GM12878 (cell line): ENCODE results near the gene NUDT1. TPM values are rescaled to one million over a fixed set of nuclear protein-coding genes. Genes with fewer than 3 reads are reported as not detected.

Source experiments
- ATAC-seq: fragments of 200-7000 bp; cut with Tn5 transposase; 3 replicates; pipeline ENCODE4 v1.9.1; 2020; ENCODE audit warnings: mild to moderate bottlenecking, moderate library complexity
- BruUV-seq: library from RNA; stranded (reverse); fragments of 400-500 nt; replicated peaks from 2 replicates; lab custom pipeline; 2021; lab: Mats Ljungman, UMichigan
- CTCF ChIA-PET: fragments of 300-600 bp; sonication (Branson Sonifier 250); formaldehyde crosslinking; extraction: SDS; loops from one replicate; lab custom pipeline; 2021; ENCODE audit warnings: inconsistent platforms; lab: Yijun Ruan, JAX
- POLR2A ChIA-PET: fragments of 350-600 bp; formaldehyde crosslinking; extraction: SDS; loops from one replicate; lab custom pipeline; 2021; ENCODE audit warnings: inconsistent platforms; lab: Charles Lee
- RAD21 ChIA-PET: fragments of 300-600 bp; sonication (Branson Sonifier 250); formaldehyde crosslinking; loops from one replicate; lab custom pipeline; 2023; ENCODE audit warnings: antibody characterized with exemption; ENCODE audit not compliant: unreplicated experiment; lab: Charles Lee
- SMC1A ChIA-PET: fragments of 300-600 bp; sonication (Branson Sonifier 250); formaldehyde crosslinking; loops from one replicate; lab custom pipeline; 2023; ENCODE audit not compliant: unreplicated experiment, uncharacterized antibody; lab: Charles Lee
- DNase-seq: peaks from one replicate; pipeline ENCODE4 v3.0.0-alpha.2; 2011; ENCODE audit warnings: low read depth, low spot score
- FAIRE-seq: peaks from 3 replicates; lab custom pipeline; 2011; peaks lifted over from hg19 to GRCh38; lab: Jason Lieb, UNC
- H2AFZ ChIP-seq: 2 replicates; pipeline ENCODE4 v1.6.0; 2011; ENCODE audit warnings: low read depth, low read length, control low read depth; ENCODE audit not compliant: control insufficient read depth
- H3K27ac ChIP-seq: 2 replicates; pipeline ENCODE4 v1.5.1; 2011; ENCODE audit warnings: control low read depth; ENCODE audit not compliant: control insufficient read depth, insufficient read depth
- H3K27me3 ChIP-seq, 2 experiments: replicated peaks in 1 of 2; 2 replicates each; pipeline versions ENCODE4 v1.6.0 to v1.6.1; 2011; ENCODE audit warnings: low read length in 1 of 2; ENCODE audit not compliant: control insufficient read depth in 2 of 2, insufficient read depth in 2 of 2
- H3K36me3 ChIP-seq, 2 experiments: 2 replicates each; pipeline ENCODE4 v1.5.1; 2011; ENCODE audit warnings: low read length in 1 of 2; ENCODE audit not compliant: control insufficient read depth in 2 of 2, insufficient read depth in 2 of 2
- H3K4me1 ChIP-seq: 2 replicates; pipeline ENCODE4 v1.6.1; 2011; ENCODE audit warnings: mild to moderate bottlenecking, low read length, moderate library complexity, mixed read lengths; ENCODE audit not compliant: control insufficient read depth, insufficient read depth
- H3K4me2 ChIP-seq: 2 replicates; pipeline ENCODE4 v1.6.0; 2011; ENCODE audit warnings: control low read depth; ENCODE audit not compliant: control insufficient read depth, insufficient read depth
- H3K4me3 ChIP-seq: fragments of 200-600 bp; sonication (generic); 2 replicates; pipeline ENCODE4 v1.5.1; 2016
- H3K79me2 ChIP-seq: 2 replicates; pipeline ENCODE4 v1.6.0; 2011; ENCODE audit warnings: low read length; ENCODE audit not compliant: control insufficient read depth, insufficient read depth
- H3K9ac ChIP-seq: 2 replicates; pipeline ENCODE4 v1.8.0; 2011; ENCODE audit warnings: low read length, control low read depth, mixed read lengths; ENCODE audit not compliant: control insufficient read depth, insufficient read depth
- H3K9me3 ChIP-seq: replicated peaks from 3 replicates; pipeline ENCODE4 v1.5.1; 2011; ENCODE audit warnings: mild to moderate bottlenecking, low read length; ENCODE audit not compliant: control insufficient read depth, insufficient read depth
- H4K20me1 ChIP-seq: 2 replicates; pipeline ENCODE4 v1.6.0; 2011; ENCODE audit not compliant: control insufficient read depth, insufficient read depth
- BMI1 ChIP-seq: fragments of 450-650 bp; IDR thresholded peaks from 2 replicates; pipeline ENCODE4 v1.6.1; 2016; ENCODE audit warnings: mild to moderate bottlenecking, moderate library complexity, borderline replicate concordance
- CBX5 ChIP-seq: sonication (generic); IDR thresholded peaks from 2 replicates; pipeline ENCODE4 v1.6.1; 2016; ENCODE audit warnings: low read depth, moderate library complexity, mild to moderate bottlenecking, inconsistent platforms
- CHD1 ChIP-seq: IDR thresholded peaks from 2 replicates; pipeline ENCODE4 v1.6.1; 2012; ENCODE audit warnings: low read depth, low read length, improper control_type of control experiment
- CREB1 ChIP-seq: IDR thresholded peaks from 2 replicates; pipeline ENCODE4 v1.6.1; 2012; ENCODE audit warnings: low read depth, mild to moderate bottlenecking, inconsistent platforms
- FOXM1 ChIP-seq: IDR thresholded peaks from 2 replicates; pipeline ENCODE4 v1.6.1; 2012; ENCODE audit warnings: low read depth, mild to moderate bottlenecking, inconsistent platforms, low read length, moderate library complexity
- IKZF1 ChIP-seq: fragments of 450-650 bp; conservative IDR thresholded peaks from 2 replicates; pipeline ENCODE4 v1.6.1; 2017; ENCODE audit warnings: antibody characterized with exemption, mild to moderate bottlenecking
- IKZF2 ChIP-seq, 2 experiments: fragments of 450-650 bp; IDR thresholded peaks; 2 replicates each; pipeline ENCODE4 v1.6.1; 2017; ENCODE audit warnings: mild to moderate bottlenecking in 2 of 2, moderate library complexity in 2 of 2
- JUND ChIP-seq: IDR thresholded peaks from 2 replicates; pipeline ENCODE4 v1.6.1; 2012; ENCODE audit warnings: low read depth, mild to moderate bottlenecking, low read length, improper control_type of control experiment, moderate library complexity
- MYB ChIP-seq: fragments of 150-350 bp; IDR thresholded peaks from 2 replicates; pipeline ENCODE4 v1.6.1; 2014; ENCODE audit warnings: mild to moderate bottlenecking, low read depth, low read length, borderline replicate concordance
- NKRF ChIP-seq: fragments of 450-650 bp; conservative IDR thresholded peaks from 2 replicates; pipeline ENCODE4 v1.6.1; 2017; ENCODE audit warnings: mild to moderate bottlenecking, moderate library complexity
- PAX8 ChIP-seq: fragments of 450-650 bp; IDR thresholded peaks from 2 replicates; pipeline ENCODE4 v1.6.1; 2017; ENCODE audit warnings: mild to moderate bottlenecking, moderate library complexity
- RAD21 ChIP-seq: IDR thresholded peaks from 2 replicates; pipeline ENCODE4 v1.6.1; 2011; ENCODE audit warnings: mild to moderate bottlenecking, low read depth, low read length, moderate library complexity; ENCODE audit not compliant: insufficient read depth
- RCOR1 ChIP-seq: conservative IDR thresholded peaks from 2 replicates; pipeline ENCODE4 v1.6.1; 2012; ENCODE audit warnings: low read depth, low read length, improper control_type of control experiment
- RFX5 ChIP-seq: IDR thresholded peaks from 2 replicates; pipeline ENCODE4 v1.6.1; 2011; ENCODE audit warnings: low read depth, low read length, improper control_type of control experiment
- TCF3 ChIP-seq: IDR thresholded peaks from 2 replicates; pipeline ENCODE4 v1.6.1; 2012; ENCODE audit warnings: low read depth, mild to moderate bottlenecking, low read length, borderline replicate concordance; ENCODE audit not compliant: insufficient read depth
- ZBTB40 ChIP-seq: fragments of 450-650 bp; IDR thresholded peaks from 2 replicates; pipeline ENCODE4 v1.6.1; 2016; ENCODE audit warnings: mild to moderate bottlenecking, moderate library complexity, borderline replicate concordance
- WGBS: methylation state at CpG from one replicate; pipeline ENCODE4 v1.1.6; 2016; ENCODE audit warnings: low lambda C conversion rate; ENCODE audit not compliant: insufficient replicate concordance, insufficient coverage; ENCODE audit errors: missing lambda C conversion rate; 5-methylcytosine and 5-hydroxymethylcytosine counted together
- in situ Hi-C: fragments of 300-500 bp; cut with MboI; formaldehyde crosslinking; loops from 9 replicates; pipeline ENCODE4 v1.14.3; 2018; ENCODE audit warnings: mixed read lengths
- intact Hi-C: fragments of 100-400 bp; cut with micrococcal nuclease; formaldehyde crosslinking; loops from one replicate; pipeline ENCODE4 v1.14.2; 2022; ENCODE audit not compliant: unreplicated experiment
- polyA plus RNA-seq, 11 experiments: library from polyadenylated mRNA; depleted of rRNA in 4 of 11; unstranded in 6 of 11; stranded (reverse) in 5 of 11; fragments of >200 nt; fragmentation: Nextera tagmentation in 4 of 11; fragmentation: Illumina TruSeq in 1 of 11; extraction: Ambion mirVana in 4 of 11; extraction: Trizol in 1 of 11; gene quantifications; 1 replicate in 1 of 11; 2 replicates in 10 of 11; pipeline versions ENCODE4 v1.2.1 to v1.2.3, GENCODE V29; 2011 to 2016; ENCODE audit warnings: inconsistent platforms in 2 of 11, missing spikeins in 2 of 11, low read depth in 1 of 11
- total RNA-seq, 4 experiments: library from RNA; depleted of rRNA in 3 of 4; stranded (reverse); fragments of >200 nt in 3 of 4; fragmentation: Illumina TruSeq in 1 of 4; extraction: Trizol in 1 of 4; gene quantifications; 2 replicates each; pipeline versions ENCODE4 v1.2.1 to v1.2.3, GENCODE V29; 2013 to 2021

The NUDT1 gene
- total and polyA plus RNA-seq, 10 of the 15 experiments (the other 5 are each of a cell fraction or from before 2014, with no cell fraction given) = 7.7 to 122 (median 59.2) TPM

DNA sequence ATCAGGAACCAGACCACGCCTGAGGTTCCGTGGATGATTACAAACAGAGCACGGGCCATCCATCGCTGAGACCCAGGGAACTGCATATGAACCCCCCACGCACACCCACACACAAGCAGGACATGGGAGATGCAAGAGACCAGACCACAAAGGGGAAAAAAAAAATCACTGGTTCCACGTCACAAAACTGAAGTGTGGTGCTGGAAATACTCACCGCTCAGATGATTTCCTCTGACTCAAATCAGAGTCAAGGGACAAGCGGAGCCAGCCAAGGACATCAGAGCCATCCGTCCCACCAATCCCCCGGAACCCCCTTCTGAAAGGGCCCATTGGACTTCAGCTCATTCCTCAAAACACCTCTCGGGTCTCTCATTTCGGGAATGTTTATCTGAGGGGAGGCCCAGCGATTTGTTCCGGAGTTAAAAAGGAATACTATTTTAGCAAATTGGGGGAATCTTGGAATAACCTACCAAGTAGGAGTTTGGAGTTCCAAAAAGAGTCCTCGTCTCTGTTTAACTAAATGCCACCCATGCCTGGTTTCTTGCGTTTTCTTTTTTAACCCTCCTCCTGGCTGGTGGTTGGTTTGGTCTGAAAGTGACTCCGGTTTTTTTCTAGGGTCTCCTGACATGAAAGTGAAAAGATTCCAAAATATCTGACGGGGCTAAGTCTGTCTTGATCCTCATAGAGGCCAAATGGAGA lies 57.3 kb downstream of the NUDT1 start:
- TSS peak; percentile 93 for BruUV-seq
- Histone ChIP-seq H3K4me3 (peak overlapping the region; percentile 68), H3K9me3 (no peaks in the 10 kb centered on the region; the same call in 2 of the 3 replicates), H3K9ac (peak overlapping the region; percentile 62), H4K20me1 (no peaks in the 10 kb centered on the region), H2AFZ (no peak overlapping the region; the same call in 1 of the 2 replicates), H3K4me2 (peak overlapping the region; percentile 77), H3K36me3 (peaks cover 3% of the 10 kb centered on the region in 2 experiments; a peak in 2 of 4 replicates), H3K27ac (peak overlapping the region; percentile 80), H3K27me3 (no peaks in the 10 kb centered on the region), H3K79me2 (peaks cover 71% of the 10 kb centered on the region), H3K4me1 (peaks cover 46% of the 10 kb centered on the region)
- peak; percentile 82 for ATAC-seq
- DNase-seq = peak; percentile 92
- SMC1A ChIA-PET = interaction anchor here (0.7 to 4.3 kb wide), 8 partner anchors 11 to 200 kb away, joined by 3 to 22 read pairs (median 4); no protein-coding TSS in a partner anchor
- intact Hi-C loops (loop anchor here (1.0 to 5.0 kb wide), 2 partner anchors 62 to 108 kb away; no protein-coding TSS in a partner anchor), in situ Hi-C loops (no loop called here)
- RAD21 ChIA-PET = interaction anchor here (0.6 to 4.1 kb wide), 10 partner anchors 8 to 98 kb away, joined by 3 to 28 read pairs (median 6); partner anchors contain the start of gene SNX8
- FAIRE-seq = peak; percentile 54
- CTCF ChIA-PET = interaction anchor here (1.4 to 4.4 kb wide), 6 partner anchors 13 to 133 kb away, joined by 3 to 19 read pairs (median 10); no protein-coding TSS in a partner anchor
- POLR2A ChIA-PET = interaction anchor here (0.8 to 4.0 kb wide), 10 partner anchors 9 to 62 kb away, joined by 3 to 17 read pairs (median 5); partner anchors contain the start of gene SNX8
- WGBS = 4% methylated on average over 18 of the region's 18 CpGs
- TF ChIP-seq CREB1 (peak; percentile 90), MYB (no peak), RAD21 (no peak), IKZF2 (IDR thresholded peaks at IDR 0.05) (peak; percentile 81 to 84), TCF3 (peak; percentile 61; the same call in 1 of the 2 replicates), RFX5 (no peak), NKRF (peak; percentile 50), RCOR1 (no peak), FOXM1 (peak; percentile 36; the same call in 1 of the 2 replicates), ZBTB40 (no peak), IKZF1 (peak; percentile 93), CHD1 (no peak), PAX8 (no peak; the same call in 1 of the 2 replicates), JUND (0 out of 2 replicates have a peak, but pooled peaks have one; percentile 12), BMI1 (no peak), CBX5 (no peak)
